Natural killer cell (primary cell): ENCODE data around the gene OR13J1. TPM values are rescaled to one million over a fixed set of nuclear protein-coding genes. Genes with fewer than 3 reads are reported as not detected.
A peak's percentile ranks its signal among the peaks of the same experiment; 100 is the strongest.

Source experiments
- ATAC-seq, 3 donors: fragments of 150-1000 bp in 2 of 3; fragments of 200-7000 bp in 1 of 3; cut with Tn5 transposase; 1 replicate in 1 of 3; 2 replicates in 2 of 3; pipeline ENCODE4 v1.10.0; 2021; ENCODE audit warnings: mild to moderate bottlenecking in 2 of 3, moderate library complexity in 2 of 3
- DNase-seq, 2 donors: peaks; one replicate each; pipeline versions ENCODE4 v3.0.0 to v3.0.0-alpha.2; 2013 to 2021; ENCODE audit warnings: mixed read lengths in 1 of 2
- H3K27ac ChIP-seq: one replicate; pipeline ENCODE4 v1.5.1; 2013; ENCODE audit warnings: mild to moderate bottlenecking, low read length
- H3K27me3 ChIP-seq: one replicate; pipeline ENCODE4 v1.6.1; 2013; ENCODE audit warnings: low read length; ENCODE audit not compliant: control insufficient read depth, insufficient read depth
- H3K36me3 ChIP-seq: one replicate; pipeline ENCODE4 v1.6.1; 2013; ENCODE audit warnings: low read length; ENCODE audit not compliant: control insufficient read depth, insufficient read depth
- H3K4me1 ChIP-seq: one replicate; pipeline ENCODE4 v1.6.1; 2013; ENCODE audit warnings: low read length; ENCODE audit not compliant: control insufficient read depth, insufficient read depth
- H3K4me3 ChIP-seq: one replicate; pipeline ENCODE4 v1.5.1; 2013; ENCODE audit warnings: low read length
- H3K9me3 ChIP-seq: one replicate; pipeline ENCODE4 v1.6.1; 2013; ENCODE audit warnings: low read length; ENCODE audit not compliant: control insufficient read depth, insufficient read depth
- H3K27ac Mint-ChIP-seq, 2 donors: one replicate each; pipeline ENCODE4 v1.8.0; 2022; ENCODE audit warnings: mild to moderate bottlenecking in 2 of 2, mixed read lengths in 2 of 2, moderate library complexity in 1 of 2
- H3K27me3 Mint-ChIP-seq, 2 donors: one replicate each; pipeline ENCODE4 v1.8.0; 2022; ENCODE audit warnings: low read depth in 2 of 2, mixed read lengths in 2 of 2
- H3K36me3 Mint-ChIP-seq: one replicate; pipeline ENCODE4 v1.8.0; 2022; ENCODE audit warnings: mixed read lengths
- H3K4me1 Mint-ChIP-seq, 2 donors: one replicate each; pipeline ENCODE4 v1.8.0; 2022; ENCODE audit warnings: mixed read lengths in 2 of 2
- H3K4me3 Mint-ChIP-seq: one replicate; pipeline ENCODE4 v1.8.0; 2022; ENCODE audit warnings: mild to moderate bottlenecking, moderate library complexity, mixed read lengths
- H3K9me3 Mint-ChIP-seq, 2 donors: one replicate each; pipeline ENCODE4 v1.8.0; 2022; ENCODE audit warnings: mixed read lengths in 2 of 2
- CTCF ChIP-seq: fragments of 200-600 bp; IDR thresholded peaks from one replicate; pipeline ENCODE4 v1.8.0; 2022; ENCODE audit warnings: antibody characterized with exemption
- WGBS: methylation state at CpG from one replicate; pipeline ENCODE4 v1.1.7; 2013; ENCODE audit warnings: missing lambda C conversion rate; ENCODE audit not compliant: insufficient coverage; 5-methylcytosine and 5-hydroxymethylcytosine counted together
- intact Hi-C: fragments of 100-400 bp; cut with micrococcal nuclease; formaldehyde crosslinking; loops from one replicate; pipeline ENCODE4 v1.14.2; 2022
- total RNA-seq, 4 donors: library from RNA; stranded (reverse); fragments of 120-200 nt in 1 of 4; gene quantifications; one replicate each; pipeline versions ENCODE4 v1.2.3 to v1.2.4, GENCODE V29; 2013 to 2022

Gene OR13J1
- total RNA-seq, 3 donors from 2014 or later (not counting 1 experiment from before 2014, with no cell fraction given) = not detected

DNA sequence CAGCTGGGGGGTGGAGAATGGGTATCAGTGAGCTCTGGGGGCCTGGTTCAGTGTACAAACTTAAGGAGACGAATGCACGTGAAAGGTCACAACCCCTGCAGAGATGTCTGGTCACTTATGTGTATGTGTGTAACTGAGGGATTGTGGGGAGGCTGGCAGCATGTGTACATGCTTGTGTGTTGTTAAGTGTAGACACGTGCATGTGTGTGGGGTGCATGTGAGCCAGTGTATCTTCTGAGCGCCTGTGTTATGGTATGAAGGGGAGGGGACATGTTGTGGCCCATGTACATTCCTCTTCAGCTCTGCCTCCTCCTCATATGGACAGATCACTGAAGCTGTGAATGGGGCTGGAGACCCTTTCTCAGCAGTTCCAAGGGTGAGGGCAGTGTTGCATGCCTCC lies 39.2 kb downstream of the OR13J1 start:
- WGBS = 98% methylated on average over 4 of the region's 4 CpGs
- no peaks in the 10 kb centered on the region for H3K27me3 Mint-ChIP-seq
- H3K27me3 ChIP-seq = no peaks in the 10 kb centered on the region
- no peaks in the 10 kb centered on the region for H3K36me3 Mint-ChIP-seq
- peaks cover 28% of the 10 kb centered on the region for H3K4me1 ChIP-seq
- no peak for TF ChIP-seq CTCF
- no peak overlapping the region for H3K27ac Mint-ChIP-seq
- no peaks in the 10 kb centered on the region for H3K9me3 ChIP-seq
- intact Hi-C loops = no loop called here
- peaks cover 21 to 41% of the 10 kb centered on the region in 2 donors for H3K4me1 Mint-ChIP-seq
- H3K36me3 ChIP-seq = no peaks in the 10 kb centered on the region
- H3K4me3 Mint-ChIP-seq = no peak overlapping the region
- H3K27ac ChIP-seq = no peak overlapping the region
- H3K9me3 Mint-ChIP-seq = no peaks in the 10 kb centered on the region
- no peak overlapping the region for H3K4me3 ChIP-seq
- ATAC-seq (no peak), DNase-seq (no peak)

GRCh38 chr9:35829764-35830096 lies 40.5 kb downstream of the OR13J1 start:
- Mint-ChIP-seq H3K27ac (peak overlapping the region; percentile 64 to 93), H3K9me3 (no peaks in the 10 kb centered on the region), H3K4me3 (peak overlapping the region; percentile 87), H3K27me3 (no peaks in the 10 kb centered on the region), H3K4me1 (peaks cover 27 to 42% of the 10 kb centered on the region in 2 donors), H3K36me3 (no peaks in the 10 kb centered on the region)
- TF ChIP-seq CTCF = no peak
- Histone ChIP-seq H3K9me3 (no peaks in the 10 kb centered on the region), H3K27ac (peak overlapping the region; percentile 39), H3K36me3 (no peaks in the 10 kb centered on the region), H3K4me1 (peaks cover 28% of the 10 kb centered on the region), H3K27me3 (no peaks in the 10 kb centered on the region), H3K4me3 (peak overlapping the region; percentile 82)
- ATAC-seq = no peak
- DNase-seq = no peak
- 86% methylated on average over 2 of the region's 2 CpGs for WGBS
- intact Hi-C loops = loop anchor here (5.0 kb wide), 2 partner anchors 92 to 227 kb away; no protein-coding TSS in a partner anchor

- Mint-ChIP-seq H3K9me3 (no peaks in the 10 kb centered on the region), H3K27ac (peak within 1 kb of the TSS; percentile 92 to 93), H3K27me3 (no peaks in the 10 kb centered on the region), H3K36me3 (no peaks in the 10 kb centered on the region), H3K4me3 (peak within 1 kb of the TSS; percentile 99), H3K4me1 (peaks cover 27 to 38% of the 10 kb centered on the region in 2 donors)
- Histone ChIP-seq H3K9me3 (no peaks in the 10 kb centered on the region), H3K4me3 (peak within 1 kb of the TSS; percentile 82), H3K4me1 (peaks cover 23% of the 10 kb centered on the region), H3K36me3 (no peaks in the 10 kb centered on the region), H3K27ac (peak within 1 kb of the TSS; percentile 70), H3K27me3 (no peaks in the 10 kb centered on the region)
- no peak for TF ChIP-seq CTCF
- peak; percentile 88 to 96 for DNase-seq
- under 1% methylated on average over 53 of the region's 53 CpGs for WGBS
- intact Hi-C loops = loop anchor here (5.0 kb wide), 2 partner anchors 92 to 227 kb away; no protein-coding TSS in a partner anchor
- ATAC-seq = peak; percentile 94 to 95 (median 94)
Measured at GRCh38 chr9:35829084-35829763, 41.0 kb downstream of the OR13J1 start, which contains the start of gene TMEM8B. TMEM8B (plus strand) TSS chr9:35829228; CDS start chr9:35829448, 220 bp downstream.
